Stimulated activated CD4-positive, alpha-beta T cell treated with anti-CD3 and anti-CD28 coated beads, TNF-alpha, amount 100 ng/mL, for 4 hours (primary cell): ENCODE measurements around the gene ARID1B.

Experiments used
- DNase-seq, 3 experiments: peaks; one replicate each; pipeline ENCODE4 v3.0.0-alpha.2; 2020; ENCODE audit warnings: low read depth in 3 of 3

The ARID1B gene

DNA sequence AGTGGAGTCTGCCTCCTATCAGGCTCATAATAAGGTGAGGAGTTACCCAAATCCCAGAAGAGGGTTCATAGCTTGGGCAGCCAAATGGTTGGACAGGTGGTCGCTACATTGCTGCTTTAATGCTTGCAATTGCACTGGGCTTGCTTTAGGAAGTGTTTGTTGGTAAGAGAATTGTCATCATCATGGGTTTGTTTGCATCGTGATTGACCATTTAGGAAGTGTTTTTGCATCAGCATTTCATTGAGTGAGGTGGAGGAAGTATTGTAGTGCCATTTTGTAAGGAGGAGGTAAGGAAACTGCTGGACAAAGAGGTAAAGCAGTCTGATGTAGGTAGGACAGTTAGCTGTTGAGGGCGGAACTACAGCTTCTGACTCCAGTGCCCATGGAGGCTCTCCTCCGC is 101.5 kb downstream of the ARID1B start:
- no peak for DNase-seq

DNA sequence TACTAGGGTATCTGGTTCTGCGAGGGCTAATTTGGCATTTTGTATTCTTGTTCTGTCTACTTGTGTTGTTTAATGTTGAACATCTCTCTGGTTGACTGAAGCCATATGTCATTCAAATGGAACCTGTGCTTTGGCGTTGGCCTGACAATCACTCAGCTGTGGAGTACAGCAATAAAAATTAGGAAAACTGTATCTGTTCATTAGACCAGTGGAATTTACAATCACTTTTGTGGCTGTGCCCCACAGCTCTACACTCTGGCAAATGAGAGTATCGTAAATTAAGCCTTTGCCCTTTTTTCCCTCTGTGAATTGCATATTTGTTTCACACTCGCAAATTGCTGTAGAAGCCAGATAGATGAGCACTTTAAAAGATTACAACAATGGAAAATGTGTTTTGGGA is 102.0 kb downstream of the ARID1B start:
- no peak for DNase-seq

DNA sequence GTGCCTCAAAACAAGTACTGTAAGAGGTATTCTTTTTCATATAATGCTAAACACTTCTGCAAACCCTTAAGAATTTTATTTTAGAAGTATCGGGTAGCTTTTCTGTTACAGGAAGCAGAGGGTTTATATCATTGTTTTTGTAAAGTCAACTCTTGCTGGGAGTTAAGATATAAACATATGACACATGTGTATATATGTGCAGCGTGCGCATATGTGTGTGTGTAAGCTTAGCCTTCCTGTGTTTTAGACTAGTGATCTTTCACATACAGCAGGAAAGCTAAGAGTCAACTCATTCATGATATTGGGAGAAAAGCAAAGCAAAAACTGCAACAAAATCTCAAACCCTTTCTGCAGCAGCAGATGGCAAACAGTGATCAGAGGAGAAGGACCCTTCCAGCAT is 102.4 kb downstream of the ARID1B start:
- no peak for DNase-seq

DNA sequence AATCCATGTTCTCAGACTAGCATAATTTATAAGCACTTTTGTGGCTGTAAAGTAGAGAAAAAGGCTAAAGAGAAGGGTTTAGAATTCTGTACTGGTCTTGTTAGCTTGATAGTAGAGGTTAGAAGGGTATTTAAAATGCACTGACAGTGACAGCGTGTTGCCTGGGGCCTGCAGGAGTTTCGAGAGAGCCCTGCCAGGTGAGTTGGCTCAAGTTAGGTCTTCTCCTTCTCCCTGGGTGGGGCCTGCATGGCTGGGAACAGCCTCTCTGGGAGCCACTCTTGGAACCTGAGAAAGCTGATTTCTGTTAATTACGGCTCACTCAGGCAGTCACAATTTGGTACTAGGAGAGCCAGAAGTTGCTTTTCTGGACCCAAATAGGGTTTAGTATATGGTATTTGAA is 103.7 kb downstream of the ARID1B start:
- DNase-seq = no peak

DNA sequence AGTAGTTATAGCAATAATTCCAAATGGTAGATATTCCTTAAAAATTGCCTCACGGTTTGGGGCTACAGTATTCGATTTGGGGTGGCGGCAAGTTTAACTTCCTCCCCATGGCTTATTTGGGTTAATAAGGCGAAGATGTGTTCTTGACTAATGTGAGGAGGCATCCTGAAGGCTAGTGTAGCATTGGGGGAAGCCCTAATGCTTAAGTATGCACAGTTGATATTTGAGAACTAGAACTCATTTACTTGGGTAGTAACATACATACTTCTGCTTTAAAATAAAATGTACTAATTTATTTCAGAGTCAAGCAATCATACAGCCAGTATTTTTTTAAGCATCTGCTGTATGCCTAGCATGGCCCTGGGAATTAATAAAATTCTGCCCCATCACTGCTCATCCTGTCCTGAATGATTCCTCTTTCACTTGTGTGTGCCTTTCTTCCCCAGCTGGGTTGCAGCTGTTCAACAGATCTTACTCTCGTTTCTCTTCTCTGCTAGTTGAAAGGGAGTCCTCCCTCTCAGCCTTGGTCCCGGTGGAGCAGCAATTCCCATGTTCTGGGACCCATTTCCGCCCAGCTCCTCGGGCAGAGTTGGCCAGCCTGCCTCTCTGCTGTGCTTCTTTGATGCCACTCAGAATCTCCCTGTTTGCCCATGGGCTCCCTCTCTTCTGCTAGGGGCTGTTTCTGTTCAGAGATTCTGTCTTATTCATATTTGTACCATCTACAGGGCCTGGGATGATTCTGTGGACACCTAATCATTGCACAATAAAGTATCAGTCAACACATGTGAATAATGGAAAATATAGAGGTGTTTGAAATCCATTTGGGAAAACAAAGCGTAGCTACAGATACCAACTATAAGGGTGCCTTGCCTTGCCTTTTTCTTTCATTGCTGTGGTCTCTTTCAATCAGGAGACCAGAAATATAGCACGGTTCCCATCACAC is 104.8 kb downstream of the ARID1B start:
- DNase-seq = no peak

DNA sequence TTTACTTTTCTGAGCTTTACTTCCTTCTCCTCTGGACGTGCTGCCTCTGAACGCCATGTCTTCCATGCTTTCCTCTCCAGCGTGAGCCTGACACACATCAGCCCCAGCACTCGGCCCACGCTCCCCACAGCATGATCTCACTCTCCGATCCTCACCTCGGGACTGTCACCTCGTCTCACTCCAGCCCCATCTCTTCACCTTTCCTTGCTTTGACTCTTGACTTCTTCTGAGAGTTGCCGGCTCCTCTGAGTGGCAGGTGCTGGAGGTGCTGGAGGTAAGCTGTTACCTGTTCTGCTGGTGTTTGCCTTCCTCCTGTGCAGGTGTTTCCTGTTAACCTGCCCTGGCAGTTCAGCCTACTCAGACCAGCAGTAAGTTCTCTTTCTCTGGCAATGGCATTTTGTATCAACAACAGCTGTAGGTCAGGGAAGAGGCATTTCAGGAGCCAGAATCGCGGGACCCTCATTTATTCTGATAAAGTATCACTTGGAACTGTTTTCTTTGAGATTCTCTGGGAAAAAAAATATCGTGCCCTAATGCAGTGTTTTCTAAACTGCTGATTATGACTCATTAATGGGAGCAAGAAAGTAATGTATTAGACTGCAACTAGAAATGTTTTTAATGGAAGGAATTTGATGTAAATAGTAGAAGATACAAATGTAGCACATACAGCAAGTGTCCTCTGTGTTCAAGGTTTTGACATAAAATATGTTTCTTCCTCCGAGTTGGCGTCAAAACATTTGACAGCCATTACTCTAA is 106.5 kb downstream of the ARID1B start:
- DNase-seq = no peak

GRCh38 chr6:156884306-156884705 is 107.1 kb downstream of the ARID1B start:
- DNase-seq = no peak

GRCh38 chr6:156885562-156885961 is 108.4 kb downstream of the ARID1B start:
- DNase-seq = no peak

DNA sequence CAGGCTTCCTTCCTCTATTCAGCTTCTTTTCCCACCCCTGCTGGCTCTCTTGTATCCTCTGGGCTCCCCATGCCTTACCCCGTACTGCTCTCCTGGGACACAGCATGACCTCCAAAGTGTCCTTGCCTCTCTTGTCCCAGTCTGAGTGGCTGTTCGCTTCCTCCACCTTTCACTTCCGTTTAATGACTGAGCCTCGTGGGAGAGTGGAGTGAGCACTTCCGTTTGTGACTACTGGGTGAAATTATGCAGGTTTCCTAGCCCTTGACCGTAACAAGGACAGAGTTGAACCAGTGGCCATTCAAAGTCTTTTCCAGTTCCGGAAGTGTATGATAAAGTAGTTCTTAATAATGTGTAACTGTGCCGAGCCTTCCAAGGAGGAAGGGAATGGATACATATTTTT is 109.2 kb downstream of the ARID1B start:
- DNase-seq = no peak

DNA sequence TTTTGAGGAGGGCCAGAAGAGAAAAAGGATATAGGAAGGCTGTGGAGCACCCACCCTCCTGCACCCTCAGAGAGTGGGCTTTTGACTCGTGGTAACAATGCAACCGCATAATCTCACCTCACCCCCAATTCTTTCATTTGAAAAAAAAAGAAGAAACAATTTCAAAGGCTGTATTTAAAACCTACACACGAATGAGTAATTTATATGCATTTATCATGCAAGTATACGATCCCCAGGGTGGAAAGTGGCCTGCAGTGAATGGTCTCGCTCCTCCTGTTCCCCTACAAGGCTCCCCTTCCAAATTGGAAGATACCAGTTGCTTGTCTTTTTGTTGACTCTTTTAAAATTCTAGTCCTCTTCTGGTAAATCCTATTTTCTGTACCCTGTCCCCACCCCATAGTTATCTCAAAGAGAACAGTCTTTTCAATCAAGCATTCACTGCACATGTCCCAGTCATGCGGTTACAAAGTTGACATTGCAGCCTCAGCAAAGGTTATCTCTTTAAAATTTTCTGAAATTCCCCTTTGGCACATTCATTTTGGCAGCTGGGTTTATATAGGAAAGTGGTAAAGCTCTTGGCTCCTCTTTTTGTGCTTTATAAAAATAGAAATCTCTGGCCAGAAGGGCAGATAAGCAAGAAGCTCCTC is 110.6 kb downstream of the ARID1B start:
- no peak for DNase-seq

DNA sequence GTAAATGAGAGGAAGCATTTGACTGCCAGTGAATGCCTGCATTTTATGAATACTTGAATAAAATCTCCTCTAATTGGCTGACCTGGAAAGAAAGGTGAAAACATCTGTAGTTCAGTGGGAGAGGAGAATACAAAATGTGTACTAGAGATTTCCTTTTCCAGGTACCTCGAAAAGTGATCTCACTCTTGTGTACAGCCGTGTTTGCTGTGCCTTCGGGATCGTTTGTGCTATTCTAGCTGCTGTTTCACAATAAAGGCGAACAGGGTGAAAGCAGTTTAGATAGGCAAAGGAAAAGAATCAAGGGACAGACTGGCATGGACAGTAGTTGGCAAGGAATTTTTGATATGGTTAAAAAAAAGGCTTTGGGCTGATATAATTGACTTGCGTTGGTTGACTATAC is 112.3 kb downstream of the ARID1B start:
- DNase-seq = no peak

DNA sequence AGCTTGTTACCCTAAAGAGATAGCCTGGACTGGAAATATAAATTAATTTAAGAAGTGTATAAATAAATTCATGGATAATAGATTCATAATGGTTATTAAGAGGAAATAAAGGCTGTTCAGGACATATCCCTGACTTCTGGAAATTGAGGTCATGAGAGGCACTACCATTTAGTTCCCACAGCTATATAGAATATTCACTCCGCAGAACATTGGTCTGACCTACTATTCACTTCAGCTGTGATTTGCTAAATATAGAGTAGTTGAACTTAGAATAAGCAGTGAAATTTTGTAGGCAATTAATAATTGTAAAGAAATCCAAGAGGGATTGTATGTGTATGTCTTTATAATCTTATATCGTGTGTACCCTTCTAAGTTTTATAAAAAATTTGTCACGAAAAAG is 112.8 kb downstream of the ARID1B start:
- no peak for DNase-seq

DNA sequence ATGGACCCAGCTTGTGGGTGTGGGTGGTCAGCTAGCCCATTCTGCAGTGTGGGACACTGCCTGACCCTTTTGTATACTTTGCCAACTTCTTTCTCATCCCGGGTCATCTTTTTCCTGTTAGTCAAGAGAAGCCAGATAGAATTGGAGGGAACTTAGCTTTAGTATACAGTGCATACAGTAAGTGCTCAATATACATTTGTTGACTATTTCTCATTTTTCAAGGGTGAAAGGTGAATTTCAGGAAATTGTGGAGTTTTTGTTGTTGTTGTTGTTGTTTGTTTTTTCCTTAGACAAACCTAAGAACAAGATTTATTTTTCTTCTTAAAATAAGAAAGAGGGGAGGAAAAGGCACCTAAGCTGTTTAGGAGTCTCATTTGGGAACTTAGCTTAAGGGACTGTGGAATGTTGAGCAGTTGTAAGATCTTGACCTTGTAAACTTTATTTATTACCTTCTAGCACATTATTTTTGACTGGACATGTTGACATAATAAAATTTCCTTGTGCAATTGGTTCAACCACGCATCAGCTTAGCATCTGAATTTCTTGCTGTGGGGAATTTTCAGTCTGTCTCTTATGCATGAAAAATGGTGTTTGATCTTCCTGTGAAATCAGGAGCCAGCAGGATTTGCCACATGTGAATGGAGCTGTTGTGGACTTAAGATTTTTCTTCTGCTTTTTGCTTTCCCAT is 113.6 kb downstream of the ARID1B start:
- no peak for DNase-seq

- no peak for DNase-seq
Measured at GRCh38 chr6:156897907-156898531, 120.8 kb downstream of the ARID1B start.

DNA sequence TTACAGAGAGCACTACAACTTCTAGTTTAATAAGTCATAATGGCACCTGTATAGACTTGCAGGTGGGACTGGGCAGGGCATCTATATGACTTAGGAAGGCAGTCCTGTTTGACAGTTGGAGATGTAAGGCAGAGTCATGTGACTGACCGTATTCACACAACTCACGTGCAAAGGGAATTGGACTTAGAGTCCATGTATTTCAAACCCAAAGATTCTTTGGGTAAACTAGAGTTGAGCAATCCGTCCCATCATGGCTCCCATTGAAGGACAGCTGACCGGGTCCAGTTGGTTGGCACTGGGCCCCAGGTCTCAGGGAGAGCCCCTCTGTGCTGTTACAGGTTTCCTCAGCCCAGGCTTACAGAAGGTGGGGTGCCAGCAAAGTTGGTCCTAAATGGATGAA is 121.9 kb downstream of the ARID1B start:
- DNase-seq = no peak

- DNase-seq = no peak
Measured at GRCh38 chr6:156899532-156900135, 122.5 kb downstream of the ARID1B start.

DNA sequence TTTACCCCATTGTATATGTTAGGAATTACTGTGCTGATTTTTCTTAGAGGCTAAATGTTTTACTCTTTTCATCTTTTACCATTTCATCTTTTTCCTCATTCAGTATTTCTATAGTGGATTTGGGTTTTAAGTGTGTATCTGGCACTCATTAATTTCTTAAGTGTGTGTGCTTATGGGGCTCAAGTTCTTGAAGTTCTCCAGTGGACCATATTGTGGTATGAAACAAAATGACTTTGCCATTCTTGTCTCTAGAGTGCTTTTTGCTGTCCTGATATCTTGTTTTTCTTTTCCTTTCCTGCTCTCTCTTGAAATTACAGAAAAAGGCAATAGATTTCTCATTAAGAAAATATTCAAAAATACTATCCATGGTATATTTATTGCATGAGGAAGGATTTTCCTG is 123.1 kb downstream of the ARID1B start:
- no peak for DNase-seq

DNA sequence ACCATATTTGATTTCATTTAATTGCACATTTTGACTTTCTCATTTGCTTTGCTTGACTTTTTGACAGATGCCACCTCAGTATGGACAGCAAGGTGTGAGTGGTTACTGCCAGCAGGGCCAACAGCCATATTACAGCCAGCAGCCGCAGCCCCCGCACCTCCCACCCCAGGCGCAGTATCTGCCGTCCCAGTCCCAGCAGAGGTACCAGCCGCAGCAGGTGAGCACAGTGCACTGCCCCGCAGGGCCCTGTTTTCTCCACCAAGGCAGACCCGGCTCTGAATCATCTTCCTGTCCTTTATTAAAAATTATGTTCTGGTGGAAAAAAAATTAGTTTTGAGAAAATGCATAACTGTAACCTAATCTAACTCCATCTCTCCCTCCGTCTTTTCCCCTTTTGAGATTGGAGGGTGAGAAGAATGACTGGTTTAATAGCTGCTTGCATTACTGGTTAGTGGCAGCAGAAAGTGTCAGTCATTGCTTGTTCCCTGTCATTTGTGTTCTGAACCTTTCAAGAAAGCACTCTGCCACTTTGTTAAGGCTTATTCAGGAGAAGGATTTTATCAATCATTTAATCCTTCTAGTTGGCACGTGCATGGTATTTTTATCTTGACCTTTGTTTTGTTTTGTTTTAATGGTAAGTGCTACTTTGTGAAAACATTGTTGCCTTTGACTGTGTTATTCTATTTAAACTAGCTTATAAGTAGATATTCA is 124.3 kb downstream of the ARID1B start:
- no peak for DNase-seq

DNA sequence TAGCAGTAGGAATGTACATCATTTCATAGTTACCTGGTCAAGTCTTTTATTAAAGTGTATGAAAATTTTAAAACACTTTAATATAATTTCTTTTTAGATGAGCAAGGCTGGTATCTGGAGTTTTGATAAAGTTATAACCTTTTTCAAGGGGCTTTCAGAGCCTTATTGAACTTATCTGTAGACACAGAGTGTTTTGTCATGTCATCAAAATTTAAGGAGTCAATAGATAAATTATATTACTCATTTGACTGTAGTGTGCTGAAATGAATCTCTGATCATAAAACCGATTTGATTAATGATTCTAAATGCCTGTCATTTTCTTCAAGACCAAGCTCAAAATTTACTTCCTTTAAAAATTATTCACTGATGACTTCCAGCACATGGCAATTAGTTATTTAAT is 125.6 kb downstream of the ARID1B start:
- no peak for DNase-seq

- no peak for DNase-seq
Measured at GRCh38 chr6:156904176-156904967, 127.2 kb downstream of the ARID1B start.
